Lung (tissue), 12 donors: ENCODE data around the gene STIM2. TPM values are rescaled to one million over a fixed set of nuclear protein-coding genes. Genes with fewer than 3 reads are reported as not detected.

Experiments used
- ATAC-seq: fragments of 200-7000 bp; cut with Tn5 transposase; one replicate; pipeline ENCODE4 v1.9.1; 2020; ENCODE audit warnings: moderate number of reproducible peaks; ENCODE audit not compliant: insufficient read depth, low FRiP score
- DNase-seq, 3 donors: peaks; one replicate each; pipeline ENCODE4 v3.0.0-alpha.2; 2013 to 2017
- H3K27ac ChIP-seq, 2 donors: one replicate each; pipeline ENCODE4 v1.5.1; 2013; ENCODE audit warnings: mild to moderate bottlenecking in 2 of 2, moderate library complexity in 2 of 2, control low read depth in 1 of 2, inconsistent platforms in 1 of 2, low read depth in 1 of 2, low read length in 1 of 2
- H3K27me3 ChIP-seq, 3 donors: one replicate each; pipeline ENCODE4 v1.5.1; 2013; ENCODE audit warnings: low read length in 2 of 3; ENCODE audit not compliant: control insufficient read depth in 3 of 3, insufficient read depth in 3 of 3
- H3K36me3 ChIP-seq, 4 donors: one replicate each; pipeline ENCODE4 v1.5.1; 2013; ENCODE audit warnings: low read length in 4 of 4, mild to moderate bottlenecking in 1 of 4, moderate library complexity in 1 of 4; ENCODE audit not compliant: control insufficient read depth in 4 of 4, insufficient read depth in 4 of 4
- H3K4me1 ChIP-seq, 5 donors: one replicate each; pipeline ENCODE4 v1.5.1; 2013; ENCODE audit warnings: low read length in 5 of 5, mild to moderate bottlenecking in 2 of 5, moderate library complexity in 1 of 5; ENCODE audit not compliant: control insufficient read depth in 5 of 5, insufficient read depth in 5 of 5
- H3K4me3 ChIP-seq: one replicate; pipeline ENCODE4 v1.5.1; 2013; ENCODE audit warnings: mild to moderate bottlenecking, control low read depth, moderate library complexity
- H3K9ac ChIP-seq, 2 donors: one replicate each; pipeline ENCODE4 v1.5.1; 2013; ENCODE audit warnings: low read length in 2 of 2, control low read depth in 1 of 2; ENCODE audit not compliant: insufficient read depth in 1 of 2
- H3K9me3 ChIP-seq, 4 donors: one replicate each; pipeline ENCODE4 v1.5.1; 2013; ENCODE audit warnings: low read length in 3 of 4, mild to moderate bottlenecking in 1 of 4, moderate library complexity in 1 of 4; ENCODE audit not compliant: control insufficient read depth in 4 of 4, insufficient read depth in 3 of 4
- WGBS, 2 donors: extraction: QIAGEN DNeasy Blood & Tissue Kit; methylation state at CpG; one replicate each; pipeline ENCODE4 v1.1.7; 2013; 5-methylcytosine and 5-hydroxymethylcytosine counted together
- polyA plus RNA-seq, 2 donors: library from polyadenylated mRNA; stranded (reverse); fragments of 200-250 nt; gene quantifications; one replicate each; pipeline ENCODE4 v1.2.1, GENCODE V29; 2013
- total RNA-seq, 2 donors: library from RNA; depleted of rRNA in 1 of 2; stranded (reverse); fragments of >200 nt in 1 of 2; gene quantifications; one replicate each; pipeline ENCODE4 v1.2.1, GENCODE V29; 2014 to 2021
- TF ChIP-seq, protein P1 (sequence below): IDR thresholded peaks from 2 replicates; pipeline ENCODE4 v1.5.1; 2012; ENCODE audit warnings: mild to moderate bottlenecking; ENCODE audit errors: control extremely low read depth, extremely low read depth
- donor health status: control.
- donor health status: control.
- donor health status: Bipolar disorder and iron deficiency.
- donor health status: healthy.
- donor health status: DM: yes; HTN: yes; CAD: no.

The STIM2 gene
- total and polyA plus RNA-seq, 4 donors, result 12.7 to 35.5 (median 25.9) TPM

DNA sequence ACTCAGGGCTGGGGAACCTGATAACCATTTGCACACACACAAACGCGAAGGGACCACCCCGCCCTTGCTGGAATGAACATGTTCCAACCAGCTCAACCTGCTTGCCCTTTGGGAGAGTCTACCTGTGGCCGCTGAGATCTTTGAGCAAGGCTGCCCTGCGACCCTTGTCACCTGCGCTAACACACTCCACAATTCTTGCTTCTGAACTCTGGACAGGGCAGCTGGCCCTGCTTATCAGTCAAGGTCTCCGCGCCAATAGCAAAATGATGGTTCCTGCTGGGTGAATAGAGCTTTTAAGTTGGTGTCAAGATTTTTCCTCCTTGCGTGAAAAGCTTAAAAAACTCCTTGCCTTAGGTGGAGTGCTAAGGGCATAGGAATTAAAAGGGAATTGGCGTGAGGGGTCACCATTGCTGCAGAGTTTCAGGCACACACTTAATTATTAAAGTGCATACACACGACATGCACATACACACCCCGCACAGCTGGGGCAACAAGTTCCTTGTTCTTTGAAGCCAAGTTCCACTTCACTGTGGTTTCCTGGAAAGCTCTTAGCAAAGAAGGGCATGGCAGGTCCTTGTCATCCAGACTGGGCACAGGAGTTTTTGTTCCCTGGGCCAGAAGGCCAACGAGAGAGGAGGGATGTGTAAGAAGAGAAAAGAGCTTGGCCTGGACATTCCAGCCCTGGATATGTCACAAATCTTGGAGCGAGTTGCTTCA, 207.7 kb downstream of the STIM2 start:
- Histone ChIP-seq H3K4me3 (no peak overlapping the region), H3K36me3 (no peaks in the 10 kb centered on the region), H3K27ac (no peak overlapping the region), H3K9me3 (peaks cover 0 to 2% (median 0%) of the 10 kb centered on the region in 4 donors), H3K9ac (no peak overlapping the region), H3K4me1 (peaks cover 0 to 6% (median 0%) of the 10 kb centered on the region in 5 donors), H3K27me3 (no peaks in the 10 kb centered on the region)
- WGBS, 2 donors, result 62 to 67% methylated on average over 14 of the region's 14 CpGs
- TF ChIP-seq, protein P1, sequence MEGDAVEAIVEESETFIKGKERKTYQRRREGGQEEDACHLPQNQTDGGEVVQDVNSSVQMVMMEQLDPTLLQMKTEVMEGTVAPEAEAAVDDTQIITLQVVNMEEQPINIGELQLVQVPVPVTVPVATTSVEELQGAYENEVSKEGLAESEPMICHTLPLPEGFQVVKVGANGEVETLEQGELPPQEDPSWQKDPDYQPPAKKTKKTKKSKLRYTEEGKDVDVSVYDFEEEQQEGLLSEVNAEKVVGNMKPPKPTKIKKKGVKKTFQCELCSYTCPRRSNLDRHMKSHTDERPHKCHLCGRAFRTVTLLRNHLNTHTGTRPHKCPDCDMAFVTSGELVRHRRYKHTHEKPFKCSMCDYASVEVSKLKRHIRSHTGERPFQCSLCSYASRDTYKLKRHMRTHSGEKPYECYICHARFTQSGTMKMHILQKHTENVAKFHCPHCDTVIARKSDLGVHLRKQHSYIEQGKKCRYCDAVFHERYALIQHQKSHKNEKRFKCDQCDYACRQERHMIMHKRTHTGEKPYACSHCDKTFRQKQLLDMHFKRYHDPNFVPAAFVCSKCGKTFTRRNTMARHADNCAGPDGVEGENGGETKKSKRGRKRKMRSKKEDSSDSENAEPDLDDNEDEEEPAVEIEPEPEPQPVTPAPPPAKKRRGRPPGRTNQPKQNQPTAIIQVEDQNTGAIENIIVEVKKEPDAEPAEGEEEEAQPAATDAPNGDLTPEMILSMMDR, result no peak
- ATAC-seq (no peak), DNase-seq (no peak)
